Measurements from ENCODE around the gene ADSS1. TPM values are rescaled to one million over a fixed set of nuclear protein-coding genes. Genes with fewer than 3 reads are reported as not detected.

Gene ADSS1
- total and polyA plus RNA-seq, 3 experiments from 2014 or later, result 1.4 to 1.6 (median 1.5) TPM

DNA sequence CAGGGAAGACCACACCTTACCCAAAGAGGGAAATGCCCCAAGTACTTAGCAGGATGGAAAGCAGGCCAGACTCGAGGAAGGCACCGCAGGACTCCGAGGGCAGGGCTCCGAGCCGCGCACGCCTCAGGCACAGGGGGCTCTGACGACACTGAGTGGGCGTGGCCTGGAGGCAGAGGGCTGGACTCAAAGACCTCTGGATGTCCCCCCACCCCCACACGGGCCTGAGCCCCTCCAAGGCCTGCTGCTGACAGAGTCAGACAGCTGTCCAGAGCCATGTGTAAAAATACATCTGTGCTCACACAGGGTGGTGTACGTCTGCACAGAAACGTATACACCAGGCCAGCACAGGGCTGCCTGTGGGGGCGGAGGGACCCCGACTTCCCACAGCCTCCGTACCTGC, 70.1 kb downstream of the ADSS1 start:
- H3K36me3 Mint-ChIP-seq, result peaks cover 0 to 22% (median 0%) of the 10 kb centered on the region in 3 donors
- H3K4me3 Mint-ChIP-seq, result peak overlapping the region; percentile 86 to 93 (median 88)
- Histone ChIP-seq H3K4me3 (ENCODE audit: low read length) (peak overlapping the region; percentile 52), H3K27ac (ENCODE audit: low read depth, low read length) (peak overlapping the region; percentile 38), H3K4me1 (ENCODE audit: insufficient read depth, low read length) (peaks cover 31% of the 10 kb centered on the region), H3K36me3 (ENCODE audit: insufficient read depth, low read length) (peaks cover 4% of the 10 kb centered on the region), H3K9me3 (ENCODE audit: low read length) (no peaks in the 10 kb centered on the region), H3K27me3 (ENCODE audit: insufficient read depth, low read length, poor library complexity, severe bottlenecking) (no peaks in the 10 kb centered on the region)
- peaks cover 33 to 66% (median 34%) of the 10 kb centered on the region in 3 donors for H3K4me1 Mint-ChIP-seq
- CTCF ChIA-PET, result interaction anchor here (1.1 to 2.1 kb wide), 2 partner anchors 24 to 26 kb away, joined by 3 to 7 read pairs; no protein-coding TSS in a partner anchor
- H3K27me3 Mint-ChIP-seq, result no peaks in the 10 kb centered on the region
- no peaks in the 10 kb centered on the region for H3K9me3 Mint-ChIP-seq
- DNase-seq, result peak in 4 of 5 donors; percentile 31 to 60 (median 33)
- POLR2A ChIA-PET, result interaction anchor here (0.8 to 1.1 kb wide), 2 partner anchors 25 to 226 kb away, joined by 3 to 4 read pairs; partner anchors contain the start of gene CDCA4
- H3K27ac Mint-ChIP-seq, result peak overlapping the region; percentile 72 to 92 (median 82)

DNA sequence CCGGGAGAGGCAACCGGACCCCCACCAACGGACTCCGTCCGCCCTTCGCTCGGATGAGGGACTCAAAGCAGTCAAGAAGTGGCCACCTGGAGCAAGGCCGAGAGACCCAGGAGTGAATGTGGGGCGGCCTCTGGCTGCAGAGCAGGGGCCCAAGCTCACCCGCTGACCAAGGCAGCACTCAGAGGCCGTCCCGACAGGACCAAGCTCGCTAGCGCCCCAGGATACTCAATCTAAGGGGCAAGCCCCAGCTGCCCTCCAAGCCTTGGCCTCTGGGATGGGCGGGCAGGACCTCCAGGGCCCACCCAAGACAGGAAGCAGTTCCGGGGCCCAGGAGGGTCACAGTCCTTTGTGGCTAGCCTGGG, 70.6 kb downstream of the ADSS1 start:
- Histone ChIP-seq H3K36me3 (ENCODE audit: insufficient read depth, low read length) (peaks cover 4% of the 10 kb centered on the region), H3K9me3 (ENCODE audit: low read length) (no peaks in the 10 kb centered on the region), H3K4me1 (ENCODE audit: insufficient read depth, low read length) (peaks cover 31% of the 10 kb centered on the region), H3K27me3 (ENCODE audit: insufficient read depth, low read length, poor library complexity, severe bottlenecking) (no peaks in the 10 kb centered on the region), H3K4me3 (ENCODE audit: low read length) (peak overlapping the region; percentile 52), H3K27ac (ENCODE audit: low read depth, low read length) (peak overlapping the region; percentile 38)
- peaks cover 36 to 68% (median 38%) of the 10 kb centered on the region in 3 donors for H3K4me1 Mint-ChIP-seq
- H3K9me3 Mint-ChIP-seq, result no peaks in the 10 kb centered on the region
- CTCF ChIA-PET, result interaction anchor here (2.1 kb wide), 1 partner anchor 26 kb away, joined by 7 read pairs; no protein-coding TSS in a partner anchor
- peak overlapping the region; percentile 72 to 92 (median 84) for H3K27ac Mint-ChIP-seq
- DNase-seq, result no peak
- H3K27me3 Mint-ChIP-seq, result no peaks in the 10 kb centered on the region
- peaks cover 0 to 20% (median 0%) of the 10 kb centered on the region in 3 donors for H3K36me3 Mint-ChIP-seq
- peak overlapping the region; percentile 86 to 93 (median 88) for H3K4me3 Mint-ChIP-seq
- POLR2A ChIA-PET, result interaction anchor here (0.8 kb wide), 1 partner anchor 24 kb away, joined by 3 read pairs; no protein-coding TSS in a partner anchor

DNA sequence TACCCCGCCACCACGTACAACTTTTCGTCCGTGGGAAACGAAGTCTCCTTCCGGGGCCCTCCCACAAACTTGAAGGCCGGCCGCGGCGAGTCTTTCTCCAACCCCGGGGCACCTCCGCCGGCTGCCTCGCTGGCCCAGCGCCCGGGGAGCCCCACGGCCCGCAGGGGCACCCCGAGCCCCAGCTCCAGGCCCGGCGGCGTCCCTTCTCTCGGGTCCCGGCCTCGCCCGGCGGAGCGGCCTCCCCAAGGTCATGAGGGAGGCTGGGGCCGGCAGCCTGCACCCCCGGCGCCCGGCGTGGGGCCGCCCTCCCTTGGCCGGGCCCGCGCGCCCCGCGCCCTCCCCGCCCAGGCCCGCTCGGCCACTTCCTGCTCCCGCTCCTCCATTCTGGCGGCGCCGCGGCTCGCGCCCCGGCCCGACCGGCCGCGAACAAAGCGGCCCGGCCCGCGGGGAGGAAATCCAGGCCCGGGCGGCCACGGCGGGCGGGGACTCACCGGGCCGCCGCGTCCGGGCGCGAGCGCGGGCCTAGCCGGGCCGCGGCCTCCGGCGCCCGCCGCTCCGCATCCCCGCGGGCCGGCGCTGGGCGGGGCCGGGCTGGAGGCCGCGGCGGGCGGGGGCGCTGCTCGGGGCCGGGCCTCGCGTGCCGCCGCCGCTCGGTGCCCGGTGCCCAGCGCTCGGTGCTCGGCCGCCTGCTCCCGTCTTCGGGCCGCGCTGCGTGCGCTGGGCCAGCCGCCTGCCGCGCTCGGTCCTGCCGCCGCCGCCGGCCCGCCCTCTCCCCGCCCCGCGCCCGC, 71.2 kb downstream of the ADSS1 start, which contains the start of gene AKT1:
AKT1 (minus strand) TSS at position 756 of the 788 bp plus-strand sequence. CDS start 3,105 bp downstream, outside the sequence.
- peaks cover 36 to 68% (median 40%) of the 10 kb centered on the region in 3 donors for H3K4me1 Mint-ChIP-seq
- peaks cover 36% of the 10 kb centered on the region for H3K4me1 ChIP-seq (ENCODE audit: insufficient read depth, low read length)
- CTCF ChIA-PET, result interaction anchor here (2.1 kb wide), 1 partner anchor 27 kb away, joined by 7 read pairs; no protein-coding TSS in a partner anchor

DNA sequence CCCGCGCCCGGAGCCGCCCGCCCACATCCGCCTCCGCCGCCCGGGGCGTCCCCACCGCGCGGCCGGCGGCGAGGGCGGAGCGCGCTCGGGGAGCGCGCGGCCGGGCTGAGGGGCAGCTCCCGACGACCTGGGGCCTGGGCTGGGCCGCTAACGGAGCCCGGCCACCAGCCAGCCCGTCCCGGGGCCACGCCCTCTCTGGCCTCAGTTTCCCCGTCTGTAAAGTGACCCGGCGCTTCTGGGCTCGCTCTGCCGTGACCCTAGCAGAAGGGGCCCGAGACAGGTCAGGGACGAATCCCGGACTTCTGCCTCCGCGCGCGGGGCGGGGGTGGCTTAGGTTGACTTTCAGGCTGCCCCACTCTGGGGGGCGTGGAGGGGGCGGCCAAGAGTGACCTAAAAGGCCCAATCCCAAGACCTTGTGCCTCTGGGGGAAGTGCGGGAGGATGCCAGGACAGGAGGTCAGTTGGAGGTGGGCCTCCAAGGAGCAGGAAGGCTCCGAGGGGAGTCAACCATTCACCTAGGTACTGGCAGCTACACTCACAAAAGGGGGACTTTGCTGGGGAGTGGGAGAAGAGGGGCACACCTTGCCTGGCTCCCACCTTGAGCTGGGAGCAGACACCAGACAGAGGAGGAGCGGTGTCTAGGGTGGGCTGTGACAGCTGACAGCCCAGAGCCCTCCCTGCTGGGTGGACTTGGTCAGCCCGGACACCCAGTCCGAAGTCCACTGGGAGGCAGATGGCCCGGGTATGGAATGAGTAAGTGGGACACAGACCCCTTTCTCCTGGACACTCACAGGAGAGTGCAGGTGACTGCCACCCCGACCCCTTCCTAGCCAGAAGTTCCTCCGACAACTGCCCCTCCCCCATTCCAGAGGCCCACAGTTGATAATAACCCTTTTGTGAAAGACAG, 72.0 kb downstream of the ADSS1 start:
- no peaks in the 10 kb centered on the region for H3K9me3 ChIP-seq (ENCODE audit: low read length)
- Mint-ChIP-seq H3K4me1 (peaks cover 36 to 65% (median 40%) of the 10 kb centered on the region in 3 donors), H3K27ac (peak overlapping the region; percentile 70 to 97 (median 84)), H3K36me3 (peaks cover 0 to 13% (median 0%) of the 10 kb centered on the region in 3 donors), H3K27me3 (no peaks in the 10 kb centered on the region), H3K4me3 (peak overlapping the region; percentile 55 to 89 (median 80)), H3K9me3 (no peaks in the 10 kb centered on the region)
- ChIA-PET POLR2A (interaction anchor here (0.6 kb wide), 1 partner anchor 43 kb away, joined by 3 read pairs; the partner anchor contains the start of gene SIVA1), CTCF (interaction anchor here (2.1 kb wide), 1 partner anchor 28 kb away, joined by 7 read pairs; no protein-coding TSS in a partner anchor)
- H3K36me3 ChIP-seq (ENCODE audit: insufficient read depth, low read length), result peaks cover 4% of the 10 kb centered on the region
- H3K27me3 ChIP-seq (ENCODE audit: insufficient read depth, low read length, poor library complexity, severe bottlenecking), result no peaks in the 10 kb centered on the region
- peak in 4 of 5 donors; percentile 42 to 67 (median 57) for DNase-seq
- H3K4me3 ChIP-seq (ENCODE audit: low read length), result peak overlapping the region; percentile 45
- peak overlapping the region; percentile 43 for H3K27ac ChIP-seq (ENCODE audit: low read depth, low read length)
- H3K4me1 ChIP-seq (ENCODE audit: insufficient read depth, low read length), result peaks cover 36% of the 10 kb centered on the region

More for the DNA sequence above, 71.2 kb downstream of the ADSS1 start, which contains the start of gene AKT1:
- H3K9me3 Mint-ChIP-seq, result no peaks in the 10 kb centered on the region
- no peaks in the 10 kb centered on the region for H3K9me3 ChIP-seq (ENCODE audit: low read length)
- peak within 1 kb of the TSS; percentile 52 for H3K4me3 ChIP-seq (ENCODE audit: low read length)
- peak within 1 kb of the TSS; percentile 72 to 97 (median 86) for H3K27ac Mint-ChIP-seq
- H3K36me3 ChIP-seq (ENCODE audit: insufficient read depth, low read length), result peaks cover 4% of the 10 kb centered on the region
- H3K4me3 Mint-ChIP-seq, result peak within 1 kb of the TSS; percentile 86 to 93 (median 88)
- POLR2A ChIA-PET, result no interaction called here
- DNase-seq, result peak in 3 of 5 donors; percentile 24 to 37 (median 25)
- peaks cover 0 to 15% (median 0%) of the 10 kb centered on the region in 3 donors for H3K36me3 Mint-ChIP-seq
- H3K27ac ChIP-seq (ENCODE audit: low read depth, low read length), result peak within 1 kb of the TSS; percentile 43
- no peaks in the 10 kb centered on the region for H3K27me3 Mint-ChIP-seq
- H3K27me3 ChIP-seq (ENCODE audit: insufficient read depth, low read length, poor library complexity, severe bottlenecking), result no peaks in the 10 kb centered on the region

DNA sequence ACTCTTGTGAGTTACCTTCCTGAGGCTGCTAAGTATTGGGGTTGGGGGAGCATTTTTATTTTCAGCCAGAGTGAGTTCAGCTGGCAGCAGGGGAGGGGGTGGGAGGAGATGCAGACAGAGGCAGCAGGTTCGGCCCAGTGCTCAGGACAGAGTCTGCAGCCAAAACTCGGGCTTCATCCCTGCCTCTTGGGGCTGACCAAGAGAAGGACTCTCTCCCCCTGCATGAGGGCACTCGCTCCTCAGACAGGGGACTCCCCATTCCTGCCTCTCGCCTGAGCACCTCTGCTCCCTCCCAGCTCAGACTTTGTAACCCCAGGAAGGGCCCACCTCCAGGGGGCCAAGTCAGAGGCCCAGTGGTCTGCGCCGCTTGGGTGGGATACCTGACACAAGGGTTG, 72.7 kb downstream of the ADSS1 start:
- H3K9me3 Mint-ChIP-seq, result no peaks in the 10 kb centered on the region
- peak overlapping the region; percentile 55 to 89 (median 80) for H3K4me3 Mint-ChIP-seq
- Histone ChIP-seq H3K27ac (ENCODE audit: low read depth, low read length) (no peak overlapping the region), H3K36me3 (ENCODE audit: insufficient read depth, low read length) (peaks cover under 1% of the 10 kb centered on the region), H3K27me3 (ENCODE audit: insufficient read depth, low read length, poor library complexity, severe bottlenecking) (no peaks in the 10 kb centered on the region), H3K4me3 (ENCODE audit: low read length) (no peak overlapping the region), H3K9me3 (ENCODE audit: low read length) (no peaks in the 10 kb centered on the region), H3K4me1 (ENCODE audit: insufficient read depth, low read length) (peaks cover 41% of the 10 kb centered on the region)
- peaks cover 0 to 8% (median 0%) of the 10 kb centered on the region in 3 donors for H3K36me3 Mint-ChIP-seq
- H3K27me3 Mint-ChIP-seq, result no peaks in the 10 kb centered on the region
- peak overlapping the region; percentile 70 to 97 (median 84) for H3K27ac Mint-ChIP-seq
- no peak for DNase-seq
- ChIA-PET POLR2A (no interaction called here), CTCF (no interaction called here)
- H3K4me1 Mint-ChIP-seq, result peaks cover 36 to 64% (median 38%) of the 10 kb centered on the region in 3 donors

Other genes with a start within 250 kb of the ADSS1 start
- not detected for gene C14orf180, start 144.5 kb upstream of the ADSS1 start, total RNA-seq
- not detected for gene C14orf180, start 144.5 kb upstream of the ADSS1 start, polyA plus RNA-seq
- under 1 TPM in 1 of 2 experiments, not detected in 1; 0.31 TPM for gene TMEM179, start 119.5 kb upstream of the ADSS1 start, total RNA-seq
- not detected for gene TMEM179, start 119.5 kb upstream of the ADSS1 start, polyA plus RNA-seq
- gene INF2, start 34.6 kb upstream of the ADSS1 start, total RNA-seq, result 10 to 100 TPM; 55.9 to 56.3 TPM
- gene INF2, start 34.6 kb upstream of the ADSS1 start, polyA plus RNA-seq, result 4.6 TPM
- gene SIVA1, start 28.9 kb downstream of the ADSS1 start, total RNA-seq, result 100 to 1,000 TPM; 150 to 175 TPM
- 227 TPM for gene SIVA1, start 28.9 kb downstream of the ADSS1 start, polyA plus RNA-seq
- 100 to 1,000 TPM; 147 to 150 TPM for gene AKT1, start 71.5 kb downstream of the ADSS1 start, total RNA-seq
- gene AKT1, start 71.5 kb downstream of the ADSS1 start, polyA plus RNA-seq, result 34.1 TPM
- gene ZBTB42, start 76.9 kb downstream of the ADSS1 start, total RNA-seq, result 1 to 10 TPM; 3.3 to 3.5 TPM
- gene ZBTB42, start 76.9 kb downstream of the ADSS1 start, polyA plus RNA-seq, result 2.7 TPM
- gene CEP170B, start 141.0 kb downstream of the ADSS1 start, total RNA-seq, result 1 to 10 TPM; 6.4 to 6.7 TPM
- gene CEP170B, start 141.0 kb downstream of the ADSS1 start, polyA plus RNA-seq, result not detected
- under 1 TPM in 1 of 2 experiments, not detected in 1; 0.04 TPM for gene PLD4, start 200.7 kb downstream of the ADSS1 start, total RNA-seq
- not detected for gene PLD4, start 200.7 kb downstream of the ADSS1 start, polyA plus RNA-seq